ENCODE results near the gene PTGES3.

Gene PTGES3

GRCh38 chr12:56716933-56717880 is 29.1 kb upstream of the PTGES3 start:
- Histone ChIP-seq H3K4me3 (ENCODE audit: low read depth, low read length, poor library complexity, severe bottlenecking) (no peak overlapping the region), H3K4me1 (ENCODE audit: insufficient read depth, low read length, severe bottlenecking) (peaks cover 20% of the 10 kb centered on the region), H2AFZ (ENCODE audit: low read length) (no peak overlapping the region), H3K36me3 (ENCODE audit: insufficient read depth, low read length) (peaks cover 96% of the 10 kb centered on the region), H3K9me3 (ENCODE audit: low read length) (no peaks in the 10 kb centered on the region), H3K9ac (ENCODE audit: low read length) (no peak overlapping the region), H3F3A (ENCODE audit: insufficient read depth, low read length) (no peaks in the 10 kb centered on the region; the same call in none of the 2 replicates), H3K79me2 (ENCODE audit: insufficient read depth, low read length) (peaks cover 41% of the 10 kb centered on the region), H3K4me2 (ENCODE audit: low read length) (no peak overlapping the region), H3K27me3 (ENCODE audit: insufficient read depth, low read length) (no peaks in the 10 kb centered on the region), H4K20me1 (ENCODE audit: insufficient read depth, low read length) (peaks cover 13% of the 10 kb centered on the region), H3K27ac (ENCODE audit: low read depth, low read length, poor library complexity, severe bottlenecking) (no peak overlapping the region), H3K9me2 (ENCODE audit: low read depth, low read length) (no peaks in the 10 kb centered on the region)
- TF ChIP-seq EZH2 (IDR thresholded peaks at IDR 0.05; ENCODE audit: borderline replicate concordance, low read length) (no peak), CTCF (IDR thresholded peaks at IDR 0.05; ENCODE audit: low read length) (no peak)

- Histone ChIP-seq H3K9me2 (ENCODE audit: low read depth, low read length) (no peaks in the 10 kb centered on the region), H3K27ac (ENCODE audit: low read depth, low read length, poor library complexity, severe bottlenecking) (no peak overlapping the region), H4K20me1 (ENCODE audit: insufficient read depth, low read length) (peaks cover 13% of the 10 kb centered on the region), H3K79me2 (ENCODE audit: insufficient read depth, low read length) (peaks cover 34% of the 10 kb centered on the region), H3K4me1 (ENCODE audit: insufficient read depth, low read length, severe bottlenecking) (peaks cover 13% of the 10 kb centered on the region), H3K36me3 (ENCODE audit: insufficient read depth, low read length) (peaks cover 92% of the 10 kb centered on the region), H3K9ac (ENCODE audit: low read length) (no peak overlapping the region), H3K27me3 (ENCODE audit: insufficient read depth, low read length) (no peaks in the 10 kb centered on the region), H3K4me3 (ENCODE audit: low read depth, low read length, poor library complexity, severe bottlenecking) (no peak overlapping the region), H3K9me3 (ENCODE audit: low read length) (no peaks in the 10 kb centered on the region), H3F3A (ENCODE audit: insufficient read depth, low read length) (peaks cover 3% of the 10 kb centered on the region), H3K4me2 (ENCODE audit: low read length) (no peak overlapping the region), H2AFZ (ENCODE audit: low read length) (no peak overlapping the region)
- TF ChIP-seq EZH2 (IDR thresholded peaks at IDR 0.05; ENCODE audit: borderline replicate concordance, low read length) (no peak), CTCF (IDR thresholded peaks at IDR 0.05; ENCODE audit: low read length) (no peak)
These were observed 28.4 kb upstream of the PTGES3 start for GRCh38 chr12:56716458-56716857.

GRCh38 chr12:56715798-56716197 is 27.7 kb upstream of the PTGES3 start:
- Histone ChIP-seq H3K27ac (ENCODE audit: low read depth, low read length, poor library complexity, severe bottlenecking) (no peak overlapping the region), H3F3A (ENCODE audit: insufficient read depth, low read length) (peaks cover 5% of the 10 kb centered on the region), H3K4me3 (ENCODE audit: low read depth, low read length, poor library complexity, severe bottlenecking) (no peak overlapping the region), H3K9me3 (ENCODE audit: low read length) (no peaks in the 10 kb centered on the region), H3K27me3 (ENCODE audit: insufficient read depth, low read length) (no peaks in the 10 kb centered on the region), H3K4me2 (ENCODE audit: low read length) (no peak overlapping the region), H3K4me1 (ENCODE audit: insufficient read depth, low read length, severe bottlenecking) (peaks cover 6% of the 10 kb centered on the region), H3K9me2 (ENCODE audit: low read depth, low read length) (no peaks in the 10 kb centered on the region), H3K79me2 (ENCODE audit: insufficient read depth, low read length) (peaks cover 27% of the 10 kb centered on the region), H4K20me1 (ENCODE audit: insufficient read depth, low read length) (peaks cover 13% of the 10 kb centered on the region), H3K36me3 (ENCODE audit: insufficient read depth, low read length) (peaks cover 92% of the 10 kb centered on the region), H2AFZ (ENCODE audit: low read length) (no peak overlapping the region), H3K9ac (ENCODE audit: low read length) (no peak overlapping the region)
- TF ChIP-seq EZH2 (IDR thresholded peaks at IDR 0.05; ENCODE audit: borderline replicate concordance, low read length): no peak
- no peak for TF ChIP-seq CTCF (IDR thresholded peaks at IDR 0.05; ENCODE audit: low read length)

Measured in OCI-LY1 (cell line).